ENCODE measurements around the gene ZNG1F.
"Not testable (repeated sequence)": the region's sequence is repeated elsewhere in the genome, so short reads cannot be mapped to it uniquely, and the experiment has no call there.

ZNG1F gene

DNA sequence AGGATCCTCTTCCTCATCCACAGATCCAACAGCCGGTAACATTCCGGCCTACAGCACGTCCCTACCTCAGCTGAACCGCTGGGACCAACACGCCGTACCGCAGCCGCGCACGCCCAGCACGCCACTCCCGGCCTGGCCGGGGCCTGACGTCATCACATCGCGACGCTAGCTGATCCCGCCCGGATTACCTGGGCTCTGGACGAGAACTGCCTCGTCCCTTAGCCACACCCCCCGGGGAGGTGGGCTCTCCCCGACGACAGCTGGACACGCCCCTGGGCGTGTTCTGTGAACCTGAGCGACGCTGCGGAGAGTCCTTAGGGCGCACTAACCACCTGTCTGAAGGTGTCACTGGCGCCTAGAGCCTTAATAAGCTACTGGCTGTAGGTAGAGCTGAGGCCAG, at the start of gene ZNG1F:
Gene ZNG1F (minus strand): TSS at position 101 of the 400 bp plus-strand sequence. CDS start 59 bp downstream, at position 42.
- DNase-seq (ENCODE audit: low spot score): not testable (repeated sequence)

DNA sequence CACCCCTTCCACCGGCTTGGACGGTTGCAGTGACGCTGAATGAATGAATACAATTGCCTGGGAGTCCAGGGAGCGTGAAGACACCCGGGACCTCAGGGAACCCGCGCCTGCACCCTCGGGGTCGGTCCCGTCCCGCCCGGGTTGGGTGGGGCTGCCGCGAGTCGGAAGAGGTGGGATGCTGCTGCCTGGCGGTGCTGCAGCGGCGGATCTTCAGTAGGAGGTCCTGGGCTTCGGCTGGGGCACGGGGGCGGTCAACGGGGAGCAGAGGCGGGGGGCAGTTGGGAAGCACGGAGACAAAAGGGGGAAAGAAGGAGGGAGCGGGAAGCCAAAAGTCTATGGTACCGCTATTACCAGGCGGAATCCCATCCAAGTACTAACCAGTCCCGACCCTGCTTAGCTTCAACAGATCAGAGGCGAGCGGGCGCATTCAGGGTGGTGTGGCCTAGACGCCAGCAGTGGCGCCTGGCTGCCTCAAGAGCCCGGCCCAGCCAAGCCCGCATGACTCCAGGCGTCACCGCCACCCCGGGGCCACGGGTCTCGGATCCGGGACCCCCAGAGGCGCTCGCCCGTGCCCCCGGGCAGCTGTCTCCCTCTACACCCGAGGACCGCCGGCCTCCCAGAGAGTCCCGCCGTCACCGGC, 48.1 kb upstream of the ZNG1F start:
- DNase-seq (ENCODE audit: low spot score): peak; percentile 58

DNA sequence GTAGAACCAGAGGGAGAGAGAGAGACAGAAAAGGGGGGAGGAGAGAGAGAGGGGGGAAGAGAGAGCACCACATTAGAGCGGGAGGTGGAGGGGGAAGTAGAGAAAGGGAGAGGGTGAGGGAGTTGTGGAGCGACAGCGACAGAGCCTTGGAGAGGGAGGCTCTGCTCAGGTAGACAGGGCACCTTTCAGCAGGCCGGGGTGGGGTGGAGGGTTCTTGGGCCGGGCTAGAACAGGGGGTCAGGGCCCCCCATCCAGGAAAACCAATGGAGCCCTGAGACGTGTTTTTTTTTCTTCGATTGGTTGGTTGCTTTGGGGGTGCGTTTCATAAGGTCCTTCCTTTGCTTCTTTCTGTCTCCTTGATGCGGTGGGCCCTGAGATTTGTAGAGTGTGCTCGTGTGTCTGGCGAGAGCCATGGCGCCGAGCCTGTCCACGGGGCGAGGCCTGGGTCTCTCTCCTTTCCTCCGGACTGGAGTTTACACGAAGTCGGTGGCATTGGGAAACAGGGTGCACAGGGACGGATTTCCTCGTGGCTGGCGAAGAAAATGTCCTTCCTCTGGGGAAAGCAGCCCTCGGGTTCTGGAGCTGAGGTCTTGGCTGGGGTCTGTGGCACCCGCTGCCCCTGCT, 47.5 kb upstream of the ZNG1F start:
- DNase-seq (ENCODE audit: low spot score): not testable (repeated sequence)

DNA sequence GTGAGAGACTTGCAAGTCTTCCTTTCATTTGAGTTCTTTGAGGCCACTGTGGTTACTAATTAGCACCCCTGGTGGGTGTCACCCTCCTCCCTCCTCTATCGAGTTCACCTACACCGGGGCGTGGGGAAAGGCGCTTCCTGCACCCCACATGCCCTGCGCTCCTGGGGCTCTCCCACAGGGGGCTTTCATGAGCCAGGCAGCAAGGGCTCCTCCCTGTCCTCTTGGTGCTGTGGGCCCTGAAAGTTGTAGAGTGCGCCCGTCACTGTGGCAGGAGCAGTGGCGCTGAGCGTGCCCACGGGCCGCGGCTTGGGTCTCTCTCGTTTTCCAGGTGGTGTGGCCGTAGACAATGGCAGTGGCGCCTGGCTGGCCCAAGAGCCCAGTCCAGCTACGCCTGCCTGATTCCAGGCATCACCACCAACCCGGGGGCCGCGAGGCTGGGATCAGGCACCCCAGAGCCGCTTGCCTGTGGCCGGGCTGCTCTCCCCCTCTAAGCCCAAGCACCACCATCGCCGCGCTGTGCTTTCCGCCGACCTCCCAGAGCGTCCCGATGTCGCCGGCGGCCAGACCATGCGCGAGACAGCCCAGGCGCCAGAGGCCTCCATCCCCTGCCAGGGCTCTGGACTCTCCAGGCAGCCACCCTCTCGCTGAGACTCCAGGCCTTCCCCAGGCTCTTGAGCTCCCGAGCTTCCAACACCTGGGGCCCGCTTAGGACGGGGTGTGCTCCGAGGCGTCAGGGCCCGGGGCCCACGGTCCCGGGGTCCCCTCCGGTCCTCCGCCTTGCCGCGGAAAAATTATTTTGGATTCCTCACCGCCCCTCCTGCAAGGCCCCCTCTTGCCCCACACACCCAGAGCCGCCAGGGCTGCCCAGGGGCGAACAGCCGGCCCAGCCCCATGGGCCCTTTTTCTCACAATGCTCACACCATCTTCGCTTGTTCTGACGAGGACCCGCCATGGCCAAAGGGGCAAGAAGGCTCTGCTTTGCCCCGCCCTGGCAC, 46.0 kb upstream of the ZNG1F start:
- DNase-seq (ENCODE audit: low spot score): not testable (repeated sequence)

DNA sequence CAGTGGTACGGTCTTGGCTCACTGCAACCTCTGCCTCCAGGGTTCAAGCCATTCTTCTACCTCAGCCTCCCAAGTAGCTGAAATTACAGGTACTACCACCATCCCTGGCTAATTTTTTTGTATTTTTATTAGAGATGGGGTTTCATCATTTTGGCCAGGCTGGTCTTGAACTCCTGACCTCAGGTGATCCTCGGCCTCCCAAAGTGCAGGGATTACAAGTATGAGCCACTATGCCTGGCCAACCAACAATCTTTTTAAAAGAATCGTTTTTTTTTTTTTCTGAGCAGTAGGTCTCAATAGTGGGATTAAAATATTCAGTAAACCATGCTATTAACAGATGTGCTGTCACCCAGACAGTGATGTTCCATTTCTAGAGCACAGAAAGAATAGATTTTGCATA, 45.1 kb upstream of the ZNG1F start:
- DNase-seq (ENCODE audit: low spot score): not testable (repeated sequence)

DNA sequence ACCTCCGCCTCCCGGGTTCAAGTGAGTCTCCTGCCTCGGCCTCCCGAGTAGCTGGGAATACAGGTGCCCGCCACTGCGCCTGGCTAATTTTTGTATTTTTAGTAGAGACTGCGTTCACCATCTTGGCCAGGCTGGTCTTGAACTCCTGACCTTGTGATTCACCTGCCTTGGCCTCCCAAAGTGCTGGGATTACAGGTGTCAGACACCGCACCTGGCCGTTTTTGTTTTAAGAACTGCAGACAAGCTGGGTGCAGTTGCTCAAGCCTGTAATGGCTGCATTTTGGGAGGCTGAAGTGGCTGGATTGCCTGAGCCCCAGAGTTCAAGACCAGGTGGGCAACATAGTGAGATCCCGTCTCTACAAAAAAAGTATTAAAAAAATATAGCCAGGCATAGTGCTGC, 43.2 kb upstream of the ZNG1F start:
- DNase-seq (ENCODE audit: low spot score): peak; percentile 65

DNA sequence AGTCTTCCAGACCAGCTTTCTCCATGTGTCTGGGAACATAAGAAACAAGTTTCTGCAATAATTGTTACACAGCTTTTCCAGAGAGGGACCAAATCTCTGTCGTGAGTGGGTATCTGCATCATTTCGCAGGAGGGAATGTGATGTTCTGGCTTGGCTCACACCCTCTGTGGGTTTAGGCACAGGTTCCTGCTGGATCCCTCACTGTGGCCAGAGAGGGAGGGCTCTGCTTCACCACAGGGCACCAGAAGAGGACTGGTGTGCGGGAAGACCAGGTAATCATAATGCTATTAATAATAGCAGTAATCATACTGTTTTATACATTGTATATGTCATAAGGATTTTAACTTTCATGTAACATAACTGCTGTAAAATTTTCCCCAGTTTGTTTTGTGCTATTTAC, 41.3 kb upstream of the ZNG1F start:
- DNase-seq (ENCODE audit: low spot score): peak; percentile 62

DNA sequence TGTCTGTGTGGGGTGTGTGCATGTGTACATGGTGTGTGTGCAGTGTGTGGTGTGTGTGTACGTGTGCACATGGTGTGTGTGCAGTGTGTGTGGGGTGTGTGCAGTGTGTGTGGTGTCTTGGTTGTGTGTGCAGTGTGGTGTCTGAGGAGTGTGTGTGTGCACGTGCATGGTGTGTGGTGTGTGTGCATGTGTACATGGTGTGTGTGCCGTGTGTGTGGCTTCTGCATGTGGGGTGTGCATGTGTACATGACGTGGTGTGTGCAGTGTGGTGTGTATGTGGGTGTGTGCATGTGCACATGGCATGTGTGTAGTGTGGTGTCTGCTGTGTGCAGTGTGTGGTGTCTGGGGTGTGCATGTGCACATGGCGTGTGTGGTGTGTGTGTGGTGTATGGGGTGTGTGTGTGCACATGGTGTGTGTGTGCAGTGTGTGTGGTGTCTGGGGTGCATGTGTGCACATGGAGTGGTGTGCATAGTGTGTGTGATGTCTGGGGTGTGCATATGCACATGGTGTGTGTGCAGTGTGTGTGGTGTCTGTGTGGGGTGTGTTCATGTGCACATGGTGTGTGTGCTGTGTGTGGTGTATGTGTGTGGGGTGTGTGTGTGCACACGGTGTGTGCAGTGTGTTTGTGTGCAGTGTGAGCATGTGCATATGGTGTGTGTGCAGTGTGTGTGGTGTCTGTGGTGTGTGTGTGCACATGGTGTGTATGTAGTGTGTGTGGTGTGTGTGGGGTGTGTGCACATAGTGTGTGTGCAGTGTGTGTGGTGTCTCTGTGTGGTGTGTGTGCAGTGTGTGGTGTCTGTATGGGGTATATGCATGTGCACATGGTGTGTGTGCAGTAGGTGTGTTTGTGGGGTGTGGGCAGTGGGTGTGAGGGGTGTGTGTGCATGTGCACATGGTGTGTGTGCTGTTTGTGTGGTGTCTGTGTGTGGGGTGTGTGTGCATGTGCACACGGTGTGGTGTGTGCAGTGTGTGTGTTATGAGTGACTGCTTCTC, 40.6 kb upstream of the ZNG1F start:
- DNase-seq (ENCODE audit: low spot score): peak; percentile 78

DNA sequence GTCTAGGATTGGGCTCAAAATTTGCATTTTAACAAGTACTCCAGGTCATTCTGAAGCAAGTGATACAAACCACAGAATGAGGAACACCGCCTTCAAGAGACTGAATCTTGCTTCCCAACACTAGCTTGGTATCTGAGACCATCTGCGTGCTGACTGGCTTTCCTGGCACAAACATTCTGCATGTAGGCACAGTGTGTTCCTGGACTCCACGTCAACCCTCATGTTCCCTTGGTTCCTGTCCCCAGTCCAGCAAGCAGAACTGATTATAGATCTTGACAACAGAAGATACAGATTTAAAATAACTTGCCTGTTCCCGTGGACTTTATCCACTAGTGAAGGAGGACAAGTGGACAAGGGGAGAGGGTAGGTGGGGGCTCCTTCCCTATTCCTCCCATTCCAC, 30.7 kb upstream of the ZNG1F start:
- DNase-seq (ENCODE audit: low spot score): not testable (repeated sequence)

DNA sequence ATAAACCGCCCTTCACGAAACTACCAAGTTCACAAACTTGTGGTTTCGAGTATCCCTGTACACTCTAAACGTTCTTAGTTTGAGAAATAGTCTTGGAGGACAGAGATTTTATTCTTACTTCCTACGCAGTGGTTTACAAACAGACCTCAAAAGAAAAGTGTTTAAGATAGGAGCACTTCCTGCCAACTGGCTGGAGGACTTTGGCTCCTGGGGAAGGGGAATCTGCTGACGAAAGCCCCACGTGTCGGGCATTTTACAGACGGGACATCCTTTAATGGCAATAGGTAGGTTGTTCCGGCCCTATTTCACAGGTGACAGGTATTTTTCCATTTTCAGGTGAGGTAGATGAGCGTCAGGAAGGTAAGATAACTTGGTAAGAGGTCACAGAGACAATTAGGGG, 678 bp downstream of the ZNG1F start:
- DNase-seq (ENCODE audit: low spot score): not testable (repeated sequence)

DNA sequence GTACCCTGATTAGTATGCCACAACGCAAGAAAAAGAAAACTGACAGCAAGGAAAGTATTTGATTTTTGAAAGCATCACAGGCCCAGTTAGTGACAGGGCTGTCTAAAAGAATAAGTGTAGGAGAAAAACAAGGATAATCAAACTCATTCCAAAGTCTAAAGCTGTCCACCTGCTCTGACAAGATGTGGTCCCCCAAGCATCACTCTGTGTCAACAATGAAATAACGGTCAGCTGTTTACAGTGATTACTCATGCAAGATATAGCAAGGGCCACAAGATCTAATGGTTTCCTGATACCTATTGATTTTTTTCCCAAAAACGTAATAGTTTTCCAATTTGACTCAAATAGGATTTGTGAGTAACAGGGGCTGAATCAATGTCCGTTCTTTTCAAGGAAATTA, 14.1 kb downstream of the ZNG1F start:
- DNase-seq (ENCODE audit: low spot score): not testable (repeated sequence)

DNA sequence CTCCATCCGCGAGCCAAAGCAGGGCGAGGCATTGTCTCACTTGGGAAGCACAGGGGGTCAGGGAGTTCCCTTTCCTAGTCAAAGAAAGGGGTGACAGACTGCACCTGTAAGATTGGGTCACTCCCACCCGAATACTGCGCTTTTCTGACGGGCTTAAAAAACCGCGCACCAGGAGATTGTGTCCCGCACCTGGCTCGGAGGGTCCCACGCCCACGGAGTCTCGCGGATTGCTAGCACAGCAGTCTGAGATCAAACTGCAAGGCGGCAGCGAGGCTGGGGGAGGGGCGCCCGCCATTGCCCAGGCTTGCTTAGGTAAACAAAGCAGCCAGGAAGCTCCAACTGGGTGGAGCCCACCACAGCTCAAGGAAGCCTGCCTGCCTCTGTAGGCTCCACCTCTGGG, 39.0 kb downstream of the ZNG1F start:
- DNase-seq (ENCODE audit: low spot score): not testable (repeated sequence)

DNA sequence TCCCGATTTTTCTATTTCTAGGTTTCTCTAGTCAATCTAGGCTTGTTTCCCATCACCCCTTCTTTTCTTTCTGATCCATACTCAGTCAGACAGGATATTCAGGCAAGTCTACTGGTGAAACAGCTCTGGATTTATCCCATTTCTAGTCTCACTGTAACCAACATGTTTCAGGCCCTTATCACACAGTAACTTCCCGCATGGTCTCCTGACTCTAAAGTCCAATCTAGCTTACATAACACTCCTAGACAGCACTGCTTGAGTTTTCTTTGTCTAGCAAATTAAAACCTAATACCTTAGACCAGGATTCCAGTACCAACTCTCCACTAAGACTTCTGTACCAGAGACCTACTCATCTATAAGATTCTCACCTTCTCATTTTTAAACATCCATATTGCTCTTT, 47.2 kb downstream of the ZNG1F start:
- DNase-seq (ENCODE audit: low spot score): not testable (repeated sequence)

DNA sequence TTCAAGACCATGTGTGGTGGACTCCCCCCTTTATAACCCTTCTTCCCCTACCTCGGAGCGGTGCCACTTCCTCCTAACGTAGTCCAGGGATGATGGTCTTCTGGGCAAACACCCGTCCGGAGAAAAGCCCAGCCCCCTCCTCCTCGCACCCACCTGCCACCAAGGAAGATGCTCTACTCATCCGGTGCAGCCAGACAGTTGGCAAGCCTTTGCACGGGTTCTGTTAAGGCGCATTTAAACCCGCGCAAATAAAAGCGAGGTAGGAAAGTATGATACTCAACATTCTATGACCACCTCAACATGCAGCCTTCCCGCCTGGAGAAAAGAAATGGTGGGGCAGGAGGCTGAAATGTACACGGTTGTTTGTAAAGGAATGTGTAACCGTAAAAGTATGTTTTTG, 60.5 kb downstream of the ZNG1F start, which contains the start of gene FOXD4L6:
Gene FOXD4L6 (minus strand): TSS at position 101 of the 400 bp plus-strand sequence. CDS start 298 bp downstream, outside the sequence.
- not testable (repeated sequence) for DNase-seq (ENCODE audit: low spot score)

DNA sequence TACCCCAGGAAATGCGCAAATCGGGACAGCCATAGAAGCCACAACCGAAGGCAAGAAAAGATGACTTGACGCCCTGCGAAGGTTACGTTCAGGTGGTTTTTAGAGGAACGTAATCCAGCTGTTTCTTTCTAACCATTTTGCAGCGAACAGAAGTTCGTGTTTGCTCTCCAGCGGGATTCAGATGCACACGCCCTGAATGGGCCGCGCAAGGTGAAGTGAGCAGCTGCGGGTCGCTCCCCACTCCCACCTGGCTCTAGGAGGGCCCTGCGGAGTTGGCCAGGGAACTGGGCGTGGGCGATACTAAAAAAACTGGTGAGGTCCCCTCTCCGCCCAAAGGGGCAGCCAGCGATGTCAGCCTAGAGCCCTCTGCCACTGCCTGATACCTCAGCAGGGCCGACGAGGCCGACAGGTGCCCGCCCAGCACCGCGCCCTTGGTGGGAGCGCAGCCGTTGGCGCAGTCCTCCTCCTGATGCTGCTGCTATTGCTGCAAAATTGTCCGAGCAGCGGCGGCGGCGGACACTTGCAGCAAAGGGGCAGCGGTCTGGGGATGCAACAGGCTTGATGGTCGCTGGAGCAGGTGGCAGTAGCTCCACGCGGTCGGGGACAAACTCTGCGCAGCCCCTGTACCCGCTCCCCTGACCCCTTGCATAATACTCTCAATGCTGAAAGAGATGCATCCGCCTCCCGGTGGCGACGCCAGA, 62.2 kb downstream of the ZNG1F start:
- DNase-seq (ENCODE audit: low spot score): not testable (repeated sequence)

DNA sequence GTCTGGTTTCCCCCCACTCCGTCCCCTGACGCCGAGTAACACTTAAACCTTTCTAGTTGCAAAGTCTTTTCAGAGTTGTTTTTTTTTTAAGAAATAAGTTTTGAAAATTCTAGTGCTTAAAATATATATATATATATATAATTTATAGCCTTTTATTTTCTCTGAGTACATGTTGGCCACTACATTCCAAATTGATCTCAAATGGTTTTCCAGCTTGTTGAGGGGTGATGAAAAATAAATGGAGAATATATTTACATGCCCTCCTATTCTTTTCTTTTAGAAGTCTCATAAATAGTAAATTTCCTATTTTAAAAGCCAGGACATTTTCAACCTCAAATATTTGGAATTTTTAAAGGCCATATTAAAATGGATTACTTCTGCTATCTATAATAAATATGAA, 63.2 kb downstream of the ZNG1F start:
- not testable (repeated sequence) for DNase-seq (ENCODE audit: low spot score)

DNA sequence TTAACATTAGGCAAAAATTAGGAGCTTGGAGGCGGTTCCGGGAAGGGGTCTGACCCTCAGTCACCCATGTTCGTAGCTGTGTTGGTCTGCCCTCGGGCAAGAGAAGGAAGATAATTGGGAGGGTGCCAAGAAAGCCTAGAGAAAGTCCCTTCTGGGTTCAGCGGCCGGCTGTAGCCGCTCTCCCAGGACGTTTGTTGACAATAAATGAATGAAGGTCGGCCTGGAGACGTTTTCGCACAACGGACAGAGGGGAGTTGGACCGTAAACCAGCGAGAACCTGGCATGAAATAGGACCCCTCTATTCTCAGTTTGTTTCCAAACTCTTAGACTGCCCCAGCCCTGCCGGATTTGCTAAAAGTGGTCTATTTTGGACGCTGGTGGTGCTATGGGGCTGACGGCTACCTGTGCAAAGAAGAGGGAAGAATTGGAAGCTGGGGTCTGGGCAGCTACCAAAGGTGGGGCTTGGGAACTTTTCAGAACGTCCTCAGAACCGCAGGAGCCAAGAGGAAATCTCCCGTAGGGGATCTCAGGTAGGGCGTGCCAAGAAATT, 63.9 kb downstream of the ZNG1F start:
- DNase-seq (ENCODE audit: low spot score): not testable (repeated sequence)

DNA sequence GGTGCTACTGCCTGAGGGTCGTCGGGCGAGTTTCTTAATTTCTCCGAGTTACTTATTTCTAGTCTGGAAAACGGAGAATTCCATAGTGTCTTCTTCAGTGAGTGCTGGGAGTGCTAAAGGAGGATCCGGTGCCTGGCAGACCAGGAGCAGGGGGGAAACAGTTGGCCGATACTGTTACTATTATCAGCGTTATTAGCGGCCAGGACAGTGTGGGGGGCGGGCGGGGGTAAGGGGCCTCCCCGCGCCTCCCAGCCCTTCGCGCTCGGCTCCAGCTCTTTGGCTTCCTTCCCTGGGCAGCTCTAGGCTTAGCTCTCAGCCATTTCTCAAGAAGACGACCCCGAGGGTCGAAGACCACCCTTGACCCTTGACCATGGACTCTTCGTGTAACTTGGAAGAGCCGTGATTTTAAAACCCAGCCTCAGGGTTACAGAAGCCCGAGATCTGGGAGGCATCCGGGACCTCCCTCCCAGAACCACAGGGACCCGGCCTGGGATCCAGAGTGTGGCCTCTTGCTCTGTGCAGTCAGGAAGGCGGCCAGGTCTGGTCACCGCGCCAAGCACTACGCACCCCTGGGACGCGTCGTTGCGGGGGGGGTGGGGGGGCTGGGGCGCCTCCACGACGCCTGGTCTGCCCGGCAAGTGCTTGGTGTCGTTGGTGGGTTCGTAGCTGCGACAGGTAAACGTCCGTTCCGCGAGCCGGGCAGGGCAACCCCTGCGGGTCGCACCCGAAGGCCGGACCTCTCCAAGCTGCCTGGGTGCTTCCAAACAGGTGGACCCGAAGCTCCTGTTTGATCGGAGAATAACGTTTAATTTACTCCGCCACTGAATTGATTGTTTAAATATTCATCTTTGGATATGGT, 64.6 kb downstream of the ZNG1F start:
- DNase-seq (ENCODE audit: low spot score): not testable (repeated sequence)

DNA sequence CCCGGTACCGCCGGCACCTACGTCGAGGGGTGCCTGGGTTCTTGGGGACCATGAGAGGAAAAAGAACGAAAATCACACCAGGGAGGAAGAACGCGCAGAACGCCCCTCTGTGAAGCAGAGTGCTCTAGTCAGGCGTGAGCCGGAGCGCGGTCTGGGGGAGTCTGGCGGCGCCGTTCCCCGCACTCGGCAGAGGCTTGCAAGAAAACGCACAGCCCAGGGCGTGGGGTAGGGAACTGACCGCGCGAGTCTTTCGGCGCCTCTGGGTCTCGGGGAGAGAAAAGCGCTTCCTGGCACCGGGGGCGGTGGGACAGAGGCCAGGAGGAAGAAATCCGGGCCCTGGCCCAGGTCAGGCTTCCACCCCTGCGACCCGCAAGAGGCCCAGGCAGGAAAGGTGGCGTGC, 65.3 kb downstream of the ZNG1F start:
- not testable (repeated sequence) for DNase-seq (ENCODE audit: low spot score)

All from left forelimb (tissue), 1 donor.